CD14-positive monocyte (primary cell): ENCODE results near the gene TAS2R8. TPM values are rescaled to one million over a fixed set of nuclear protein-coding genes. Genes with fewer than 3 reads are reported as not detected.

Experiments
- DNase-seq, 3 donors: peaks; one replicate each; pipeline ENCODE4 v3.0.0-alpha.2; 2011 to 2022
- H2AFZ ChIP-seq: 2 replicates; pipeline ENCODE4 v1.6.0; 2012; ENCODE audit warnings: mild to moderate bottlenecking, low read depth, low read length, inconsistent platforms; ENCODE audit not compliant: insufficient read depth, poor library complexity, severe bottlenecking
- H3K27ac ChIP-seq, 2 donors: 1 replicate in 1 of 2; 2 replicates in 1 of 2; pipeline ENCODE4 v1.5.1; 2012 to 2013; ENCODE audit warnings: low read length in 2 of 2, control low read depth in 1 of 2, inconsistent platforms in 1 of 2, low read depth in 1 of 2, mild to moderate bottlenecking in 1 of 2
- H3K27me3 ChIP-seq, 2 donors: one replicate each; pipeline versions ENCODE4 v1.6.0 to v1.6.1; 2011 to 2013; ENCODE audit warnings: low read length in 2 of 2; ENCODE audit not compliant: control insufficient read depth in 2 of 2, insufficient read depth in 2 of 2
- H3K36me3 ChIP-seq, 2 donors: replicated peaks in 1 of 2; 1 replicate in 1 of 2; 2 replicates in 1 of 2; pipeline versions ENCODE4 v1.5.1 to v1.6.1; 2012 to 2013; ENCODE audit warnings: low read length in 2 of 2, control low read depth in 1 of 2, inconsistent platforms in 1 of 2, mild to moderate bottlenecking in 1 of 2; ENCODE audit not compliant: insufficient read depth in 2 of 2, control insufficient read depth in 1 of 2
- H3K4me1 ChIP-seq, 2 donors: 1 replicate in 1 of 2; 2 replicates in 1 of 2; pipeline versions ENCODE4 v1.5.1 to v1.6.1; 2012 to 2013; ENCODE audit warnings: low read length in 2 of 2, control low read depth in 1 of 2, inconsistent platforms in 1 of 2, mild to moderate bottlenecking in 1 of 2, moderate library complexity in 1 of 2; ENCODE audit not compliant: insufficient read depth in 2 of 2, control insufficient read depth in 1 of 2
- H3K4me2 ChIP-seq: replicated peaks from 2 replicates; pipeline ENCODE3; 2012; ENCODE audit warnings: low read length, moderate library complexity, mild to moderate bottlenecking; ENCODE audit not compliant: poor library complexity, severe bottlenecking; ENCODE audit errors: extremely low read depth
- H3K4me3 ChIP-seq, 3 experiments: fragments of 200-600 bp in 1 of 3; sonication (generic) in 1 of 3; replicated peaks in 1 of 3; 1 replicate in 2 of 3; 2 replicates in 1 of 3; pipeline ENCODE4 v1.5.1; 2011 to 2013; ENCODE audit warnings: low read length in 3 of 3, mild to moderate bottlenecking in 3 of 3, control low read depth in 2 of 3, low read depth in 2 of 3, inconsistent platforms in 1 of 3, moderate library complexity in 1 of 3
- H3K79me2 ChIP-seq: 2 replicates; pipeline ENCODE4 v1.6.0; 2012; ENCODE audit warnings: mild to moderate bottlenecking, control low read depth, inconsistent platforms, low read length, moderate library complexity; ENCODE audit not compliant: insufficient read depth
- H3K9ac ChIP-seq: 2 replicates; pipeline ENCODE4 v1.6.0; 2017; ENCODE audit warnings: low read length, mild to moderate bottlenecking; ENCODE audit not compliant: insufficient read depth, poor library complexity, severe bottlenecking
- H3K9me3 ChIP-seq, 2 donors: replicated peaks in 1 of 2; 1 replicate in 1 of 2; 2 replicates in 1 of 2; pipeline versions ENCODE4 v1.5.1 to v1.6.1; 2012 to 2013; ENCODE audit warnings: low read length in 2 of 2, control low read depth in 1 of 2; ENCODE audit not compliant: control insufficient read depth in 1 of 2, insufficient read depth in 1 of 2
- H4K20me1 ChIP-seq: 2 replicates; pipeline ENCODE4 v1.6.0; 2012; ENCODE audit warnings: mild to moderate bottlenecking, low read length, control low read depth, moderate library complexity; ENCODE audit not compliant: insufficient read depth
- H3K27ac Mint-ChIP-seq, 7 donors: one replicate each; pipeline ENCODE4 v1.8.0; 2020; ENCODE audit warnings: mild to moderate bottlenecking in 7 of 7, mixed read lengths in 7 of 7, moderate library complexity in 6 of 7, inconsistent platforms in 2 of 7
- H3K27me3 Mint-ChIP-seq, 3 donors: one replicate each; pipeline ENCODE4 v1.8.0; 2021 to 2022; ENCODE audit warnings: low read depth in 3 of 3, mild to moderate bottlenecking in 3 of 3, mixed read lengths in 3 of 3, moderate library complexity in 3 of 3, inconsistent platforms in 1 of 3
- H3K36me3 Mint-ChIP-seq, 2 donors: one replicate each; pipeline ENCODE4 v1.8.0; 2020; ENCODE audit warnings: mixed read lengths in 2 of 2, inconsistent platforms in 1 of 2, mild to moderate bottlenecking in 1 of 2
- H3K4me1 Mint-ChIP-seq: one replicate; pipeline ENCODE4 v1.8.0; 2020; ENCODE audit warnings: mild to moderate bottlenecking, mixed read lengths
- H3K4me3 Mint-ChIP-seq, 2 donors: one replicate each; pipeline ENCODE4 v1.8.0; 2020; ENCODE audit warnings: mild to moderate bottlenecking in 2 of 2, mixed read lengths in 2 of 2, moderate library complexity in 1 of 2
- H3K9me3 Mint-ChIP-seq, 7 donors: one replicate each; pipeline ENCODE4 v1.8.0; 2020 to 2022; ENCODE audit warnings: mixed read lengths in 7 of 7, mild to moderate bottlenecking in 6 of 7, moderate library complexity in 6 of 7, inconsistent platforms in 2 of 7
- WGBS: methylation state at CpG from one replicate; pipeline ENCODE4 v1.1.5; 2013; ENCODE audit warnings: missing lambda C conversion rate; ENCODE audit not compliant: insufficient coverage; 5-methylcytosine and 5-hydroxymethylcytosine counted together
- intact Hi-C, 2 donors: fragments of 100-400 bp; cut with micrococcal nuclease; formaldehyde crosslinking; loops; one replicate each; pipeline versions ENCODE4 v1.15.0 to v1.15.1; 2023
- polyA plus RNA-seq, 3 donors: library from polyadenylated mRNA; depleted of rRNA in 1 of 3; unstranded in 2 of 3; stranded (reverse) in 1 of 3; fragments of 300-500 nt in 2 of 3; fragments of >200 nt in 1 of 3; fragmentation: Illumina TruSeq in 2 of 3; gene quantifications; 1 replicate in 2 of 3; 2 replicates in 1 of 3; pipeline ENCODE4 v1.2.3, GENCODE V29; 2012 to 2021
- TF ChIP-seq, protein P1 (sequence below): fragments of 200-600 bp; IDR thresholded peaks from one replicate; pipeline ENCODE4 v1.8.0; 2022; ENCODE audit warnings: antibody characterized with exemption, mild to moderate bottlenecking

TAS2R8 gene
- polyA plus RNA-seq, 3 donors = not detected

DNA sequence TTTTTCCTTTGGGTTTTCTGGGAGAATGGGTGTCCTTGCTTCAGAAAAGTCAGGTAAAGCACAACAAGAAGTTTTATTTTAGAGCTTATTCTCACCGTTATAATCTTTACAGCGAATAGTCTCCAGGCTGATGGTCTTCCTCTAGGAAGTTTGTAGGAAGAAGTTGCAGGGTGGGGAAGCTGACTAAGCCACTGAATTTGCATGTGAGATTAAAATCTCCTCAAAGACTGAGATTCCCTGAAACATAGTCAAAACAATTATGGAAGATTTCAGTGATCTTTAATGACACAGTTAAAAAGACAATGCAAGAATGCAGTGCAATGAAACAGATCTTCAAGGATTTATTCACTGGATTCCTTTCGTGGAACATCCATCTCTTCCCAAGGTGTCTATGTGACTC lies 17.9 kb upstream of the TAS2R8 start:
- H3K27me3 Mint-ChIP-seq = no peaks in the 10 kb centered on the region
- no peaks in the 10 kb centered on the region for H3K4me1 ChIP-seq
- intact Hi-C loops = no loop called here
- no peak overlapping the region for H3K9ac ChIP-seq
- no peaks in the 10 kb centered on the region for H3K9me3 Mint-ChIP-seq
- no peak overlapping the region for H3K4me2 ChIP-seq
- no peak overlapping the region for H3K4me3 ChIP-seq
- no peak overlapping the region for H3K27ac ChIP-seq
- no peaks in the 10 kb centered on the region for H3K36me3 ChIP-seq
- H3K27me3 ChIP-seq = no peaks in the 10 kb centered on the region
- TF ChIP-seq, protein P1, sequence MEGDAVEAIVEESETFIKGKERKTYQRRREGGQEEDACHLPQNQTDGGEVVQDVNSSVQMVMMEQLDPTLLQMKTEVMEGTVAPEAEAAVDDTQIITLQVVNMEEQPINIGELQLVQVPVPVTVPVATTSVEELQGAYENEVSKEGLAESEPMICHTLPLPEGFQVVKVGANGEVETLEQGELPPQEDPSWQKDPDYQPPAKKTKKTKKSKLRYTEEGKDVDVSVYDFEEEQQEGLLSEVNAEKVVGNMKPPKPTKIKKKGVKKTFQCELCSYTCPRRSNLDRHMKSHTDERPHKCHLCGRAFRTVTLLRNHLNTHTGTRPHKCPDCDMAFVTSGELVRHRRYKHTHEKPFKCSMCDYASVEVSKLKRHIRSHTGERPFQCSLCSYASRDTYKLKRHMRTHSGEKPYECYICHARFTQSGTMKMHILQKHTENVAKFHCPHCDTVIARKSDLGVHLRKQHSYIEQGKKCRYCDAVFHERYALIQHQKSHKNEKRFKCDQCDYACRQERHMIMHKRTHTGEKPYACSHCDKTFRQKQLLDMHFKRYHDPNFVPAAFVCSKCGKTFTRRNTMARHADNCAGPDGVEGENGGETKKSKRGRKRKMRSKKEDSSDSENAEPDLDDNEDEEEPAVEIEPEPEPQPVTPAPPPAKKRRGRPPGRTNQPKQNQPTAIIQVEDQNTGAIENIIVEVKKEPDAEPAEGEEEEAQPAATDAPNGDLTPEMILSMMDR = no peak
- H3K4me3 Mint-ChIP-seq = no peak overlapping the region
- no peaks in the 10 kb centered on the region for H3K79me2 ChIP-seq
- H3K4me1 Mint-ChIP-seq = no peaks in the 10 kb centered on the region
- no peak overlapping the region for H2AFZ ChIP-seq
- no peaks in the 10 kb centered on the region for H3K9me3 ChIP-seq
- H3K36me3 Mint-ChIP-seq = no peaks in the 10 kb centered on the region
- WGBS = 100% methylated on average over 1 of the region's 3 CpGs
- DNase-seq = no peak
- no peak overlapping the region for H3K27ac Mint-ChIP-seq
- H4K20me1 ChIP-seq = no peaks in the 10 kb centered on the region

DNA sequence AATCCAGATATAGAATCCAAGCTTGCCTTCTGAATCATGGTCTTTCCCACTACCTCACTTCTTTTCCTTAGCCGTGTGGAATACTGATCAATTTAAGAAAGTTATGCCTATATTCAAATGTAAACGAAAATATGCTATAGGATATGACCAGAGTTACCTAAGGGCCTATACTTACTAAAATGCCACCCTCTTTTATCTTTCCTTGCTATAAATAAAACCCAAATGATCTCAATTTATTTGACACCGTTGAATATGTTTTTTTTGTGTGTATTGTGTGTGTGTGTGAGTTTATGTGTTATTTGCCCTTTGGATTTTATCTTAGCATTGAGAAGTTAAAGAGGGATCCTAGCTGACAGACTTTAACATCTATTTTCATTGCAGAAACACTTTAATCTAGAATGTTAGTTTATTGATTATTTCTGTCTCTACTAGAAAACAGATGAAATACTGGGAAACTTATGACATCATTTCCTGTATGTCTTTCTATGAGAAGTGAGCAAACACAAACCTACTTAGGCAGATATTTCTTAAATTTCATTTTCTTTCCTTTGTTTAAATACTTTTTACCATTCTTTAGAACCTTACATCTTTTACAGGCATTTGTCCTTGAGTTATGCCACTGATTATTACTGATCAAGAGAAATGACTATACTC lies 4.9 kb upstream of the TAS2R8 start:
- Histone ChIP-seq H3K27me3 (no peaks in the 10 kb centered on the region), H3K9ac (no peak overlapping the region), H3K79me2 (no peaks in the 10 kb centered on the region), H3K4me3 (no peak overlapping the region), H4K20me1 (no peaks in the 10 kb centered on the region), H3K27ac (no peak overlapping the region), H3K36me3 (no peaks in the 10 kb centered on the region), H2AFZ (no peak overlapping the region), H3K4me1 (no peaks in the 10 kb centered on the region), H3K4me2 (no peak overlapping the region), H3K9me3 (no peaks in the 10 kb centered on the region)
- H3K36me3 Mint-ChIP-seq = no peaks in the 10 kb centered on the region
- H3K27ac Mint-ChIP-seq = no peak overlapping the region
- WGBS = no CpG with 5 or more reads among the region's 3 CpGs
- H3K9me3 Mint-ChIP-seq = peaks cover 2 to 6% (median 2%) of the 10 kb centered on the region in 7 donors
- no peak overlapping the region for H3K4me3 Mint-ChIP-seq
- no peaks in the 10 kb centered on the region for H3K4me1 Mint-ChIP-seq
- intact Hi-C loops = no loop called here
- TF ChIP-seq, protein P1 = no peak
- peaks cover 0 to 3% (median 3%) of the 10 kb centered on the region in 3 donors for H3K27me3 Mint-ChIP-seq
- no peak for DNase-seq
